HEK293 (cell line): ENCODE data around the gene C1D.

Source experiments
- CTCF ChIA-PET: fragments of 350-600 bp; formaldehyde crosslinking; extraction: SDS; loops from one replicate; lab custom pipeline; 2021; ENCODE audit warnings: antibody characterized with exemption; lab: Yijun Ruan, JAX
- POLR2A ChIA-PET: fragments of 300-600 bp; formaldehyde crosslinking; extraction: SDS; loops from one replicate; lab custom pipeline; 2020; ENCODE audit warnings: antibody characterized with exemption, inconsistent platforms; lab: Yijun Ruan, JAX
- H3K27ac ChIP-seq: fragments of 200-500 bp; sonication (Bioruptor generic); 2 replicates; pipeline ENCODE4 v1.5.1; 2014; ENCODE audit warnings: low read depth, low read length, control low read depth, inconsistent platforms; ENCODE audit errors: extremely low read depth
- H3K36me3 ChIP-seq, 2 experiments: fragments of 200-500 bp in 1 of 2; sonication (Bioruptor generic) in 1 of 2; 1 replicate in 1 of 2; 2 replicates in 1 of 2; pipeline ENCODE4 v1.5.1; 2014 to 2017; ENCODE audit warnings: inconsistent platforms in 2 of 2, low read length in 2 of 2; ENCODE audit not compliant: control insufficient read depth in 2 of 2, insufficient read depth in 1 of 2
- H3K4me1 ChIP-seq: fragments of 200-500 bp; sonication (Bioruptor generic); 2 replicates; pipeline ENCODE4 v1.5.1; 2014; ENCODE audit warnings: mild to moderate bottlenecking, low read length, inconsistent platforms; ENCODE audit not compliant: control insufficient read depth, insufficient read depth
- H3K4me3 ChIP-seq: 2 replicates; pipeline ENCODE4 v1.5.1; 2011; ENCODE audit warnings: low read depth, mild to moderate bottlenecking, control low read depth, low read length, moderate library complexity
- H3K9me3 ChIP-seq: fragments of 200-500 bp; sonication (Bioruptor generic); 2 replicates; pipeline ENCODE4 v1.5.1; 2014; ENCODE audit warnings: low read depth, low read length, inconsistent platforms; ENCODE audit not compliant: control insufficient read depth, insufficient read depth
- GLIS1 ChIP-seq: fragments of 450-650 bp; formaldehyde crosslinking; IDR thresholded peaks from 2 replicates; pipeline ENCODE4 v1.5.1; 2016; ENCODE audit warnings: missing biosample characterization, missing genetic modification characterization
- KLF7 ChIP-seq: fragments of 450-650 bp; formaldehyde crosslinking; IDR thresholded peaks from 2 replicates; pipeline ENCODE4 v1.5.1; 2016; ENCODE audit warnings: missing biosample characterization, missing genetic modification characterization, borderline replicate concordance
- MEIS1 ChIP-seq: sonication (generic); formaldehyde crosslinking; IDR thresholded peaks from 2 replicates; pipeline ENCODE4 v1.8.1; 2022; ENCODE audit warnings: missing genetic modification reagents, mild to moderate bottlenecking, borderline replicate concordance
- PATZ1 ChIP-seq: fragments of 450-650 bp; formaldehyde crosslinking; IDR thresholded peaks from 2 replicates; pipeline ENCODE4 v1.5.1; 2016; ENCODE audit warnings: missing biosample characterization, missing genetic modification characterization
- PRDM10 ChIP-seq: fragments of 450-650 bp; formaldehyde crosslinking; IDR thresholded peaks from 2 replicates; pipeline ENCODE4 v1.5.1; 2016; ENCODE audit warnings: missing biosample characterization, missing genetic modification characterization
- ZFHX2 ChIP-seq: fragments of 450-650 bp; formaldehyde crosslinking; conservative IDR thresholded peaks from 2 replicates; pipeline ENCODE4 v1.5.1; 2016; ENCODE audit warnings: missing biosample characterization, missing genetic modification characterization
- ZNF10 ChIP-seq: fragments of 450-650 bp; formaldehyde crosslinking; IDR thresholded peaks from 2 replicates; pipeline ENCODE4 v1.5.1; 2017; ENCODE audit warnings: missing biosample characterization, missing genetic modification characterization
- ZNF175 ChIP-seq: fragments of 450-650 bp; formaldehyde crosslinking; IDR thresholded peaks from 2 replicates; pipeline ENCODE4 v1.5.1; 2016; ENCODE audit warnings: missing biosample characterization, missing genetic modification characterization
- ZNF2 ChIP-seq: fragments of 450-650 bp; formaldehyde crosslinking; IDR thresholded peaks from 2 replicates; pipeline ENCODE4 v1.5.1; 2016; ENCODE audit warnings: missing biosample characterization, missing genetic modification characterization
- ZNF211 ChIP-seq: fragments of 450-650 bp; formaldehyde crosslinking; IDR thresholded peaks from 2 replicates; pipeline ENCODE4 v1.5.1; 2016; ENCODE audit warnings: low read depth, missing biosample characterization, missing genetic modification characterization
- ZNF26 ChIP-seq: fragments of 450-650 bp; formaldehyde crosslinking; IDR thresholded peaks from 2 replicates; pipeline ENCODE4 v1.5.1; 2016; ENCODE audit warnings: missing biosample characterization, missing genetic modification characterization
- ZNF302 ChIP-seq: fragments of 450-650 bp; formaldehyde crosslinking; IDR thresholded peaks from 2 replicates; pipeline ENCODE4 v1.5.1; 2016; ENCODE audit warnings: missing biosample characterization, missing genetic modification characterization, low read depth
- ZNF335 ChIP-seq: fragments of 450-650 bp; formaldehyde crosslinking; conservative IDR thresholded peaks from 2 replicates; pipeline ENCODE4 v1.5.1; 2016; ENCODE audit warnings: missing biosample characterization, missing genetic modification characterization
- ZNF366 ChIP-seq: fragments of 450-650 bp; formaldehyde crosslinking; conservative IDR thresholded peaks from 2 replicates; pipeline ENCODE4 v1.5.1; 2016; ENCODE audit warnings: missing biosample characterization, missing genetic modification characterization
- ZNF394 ChIP-seq: fragments of 450-650 bp; formaldehyde crosslinking; IDR thresholded peaks from 2 replicates; pipeline ENCODE4 v1.5.1; 2016; ENCODE audit warnings: missing biosample characterization, missing genetic modification characterization, mild to moderate bottlenecking, moderate library complexity, borderline replicate concordance
- ZNF426 ChIP-seq: fragments of 450-650 bp; formaldehyde crosslinking; IDR thresholded peaks from 2 replicates; pipeline ENCODE4 v1.5.1; 2017; ENCODE audit warnings: missing biosample characterization, missing genetic modification characterization, mild to moderate bottlenecking, inconsistent platforms, moderate library complexity
- ZNF548 ChIP-seq: fragments of 450-650 bp; formaldehyde crosslinking; IDR thresholded peaks from 2 replicates; pipeline ENCODE4 v1.5.1; 2016; ENCODE audit warnings: missing biosample characterization, missing genetic modification characterization
- ZNF600 ChIP-seq: fragments of 450-650 bp; formaldehyde crosslinking; IDR thresholded peaks from 2 replicates; pipeline ENCODE4 v1.5.1; 2016; ENCODE audit warnings: missing biosample characterization, missing genetic modification characterization
- ZNF629 ChIP-seq: fragments of 450-650 bp; formaldehyde crosslinking; IDR thresholded peaks from 2 replicates; pipeline ENCODE4 v1.5.1; 2017; ENCODE audit warnings: missing biosample characterization, missing genetic modification characterization
- ZSCAN16 ChIP-seq: fragments of 450-650 bp; formaldehyde crosslinking; IDR thresholded peaks from 2 replicates; pipeline ENCODE4 v1.5.1; 2016; ENCODE audit warnings: missing biosample characterization, missing genetic modification characterization
- ZXDB ChIP-seq: fragments of 450-650 bp; formaldehyde crosslinking; IDR thresholded peaks from 2 replicates; pipeline ENCODE4 v1.5.1; 2016; ENCODE audit warnings: missing biosample characterization, missing genetic modification characterization
- TF ChIP-seq, protein P1 (sequence below): fragments of 450-650 bp; formaldehyde crosslinking; IDR thresholded peaks from 2 replicates; pipeline ENCODE4 v1.5.1; 2017; ENCODE audit warnings: missing biosample characterization, missing genetic modification characterization
- TF ChIP-seq, protein P2 (sequence below): fragments of 450-650 bp; formaldehyde crosslinking; conservative IDR thresholded peaks from 2 replicates; pipeline ENCODE4 v1.5.1; 2016; ENCODE audit warnings: low read depth, missing biosample characterization, missing genetic modification characterization

The C1D gene, protein sequence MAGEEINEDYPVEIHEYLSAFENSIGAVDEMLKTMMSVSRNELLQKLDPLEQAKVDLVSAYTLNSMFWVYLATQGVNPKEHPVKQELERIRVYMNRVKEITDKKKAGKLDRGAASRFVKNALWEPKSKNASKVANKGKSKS

GRCh38 chr2:68062680-68063387 lies at the start of gene C1D:
TSS of gene C1D (minus strand) at chr2:68063004. CDS start at chr2:68047310, 15,694 bp downstream.
- H3K27ac ChIP-seq: peak within 1 kb of the TSS; percentile 66
- H3K9me3 ChIP-seq: no peaks in the 10 kb centered on the region
- peaks cover 3% of the 10 kb centered on the region; the same call in 1 of the 2 replicates for H3K4me1 ChIP-seq
- ChIA-PET POLR2A (interaction anchor here (0.6 to 1.6 kb wide), 6 partner anchors 9 to 1627 kb away, joined by 3 to 6 read pairs (median 4); no protein-coding TSS in a partner anchor), CTCF (interaction anchor here (0.6 to 1.1 kb wide), 7 partner anchors 9 to 1628 kb away, joined by 3 read pairs; no protein-coding TSS in a partner anchor)
- no peaks in the 10 kb centered on the region for H3K36me3 ChIP-seq
- H3K4me3 ChIP-seq: peak within 1 kb of the TSS; percentile 58
- TF ChIP-seq ZNF2: 0 out of 2 replicates have a peak, but pooled peaks have one; percentile 37
- no peak for TF ChIP-seq MEIS1 (CRISPR knock-in tag)
- TF ChIP-seq PATZ1: peak; percentile 64
- TF ChIP-seq ZNF366: 0 out of 2 replicates have a peak, but pooled peaks have one; percentile 12
- peak; percentile 55 for TF ChIP-seq ZFHX2 (tag by site-specific recombination)
- TF ChIP-seq ZNF335 (tag by site-specific recombination): peak; percentile 81
- 0 out of 2 replicates have a peak, but pooled peaks have one; percentile 42 for TF ChIP-seq PRDM10 (tag by site-specific recombination)
- TF ChIP-seq ZNF302: no peak
- no peak for TF ChIP-seq ZNF175 (tag by site-specific recombination)
- TF ChIP-seq ZXDB (tag by site-specific recombination): peak; percentile 51; the same call in 1 of the 2 replicates
- no peak for TF ChIP-seq ZNF10 (tag by site-specific recombination)
- no peak for TF ChIP-seq ZSCAN16 (tag by site-specific recombination)
- TF ChIP-seq ZNF26 (tag by site-specific recombination): no peak
- TF ChIP-seq ZNF629 (tag by site-specific recombination): peak; percentile 94
- peak; percentile 29; the same call in 1 of the 2 replicates for TF ChIP-seq ZNF394 (tag by site-specific recombination)
- peak; percentile 24; the same call in 1 of the 2 replicates for TF ChIP-seq GLIS1
- no peak for TF ChIP-seq ZNF548
- no peak for TF ChIP-seq KLF7 (tag by site-specific recombination)
- TF ChIP-seq, protein P1, sequence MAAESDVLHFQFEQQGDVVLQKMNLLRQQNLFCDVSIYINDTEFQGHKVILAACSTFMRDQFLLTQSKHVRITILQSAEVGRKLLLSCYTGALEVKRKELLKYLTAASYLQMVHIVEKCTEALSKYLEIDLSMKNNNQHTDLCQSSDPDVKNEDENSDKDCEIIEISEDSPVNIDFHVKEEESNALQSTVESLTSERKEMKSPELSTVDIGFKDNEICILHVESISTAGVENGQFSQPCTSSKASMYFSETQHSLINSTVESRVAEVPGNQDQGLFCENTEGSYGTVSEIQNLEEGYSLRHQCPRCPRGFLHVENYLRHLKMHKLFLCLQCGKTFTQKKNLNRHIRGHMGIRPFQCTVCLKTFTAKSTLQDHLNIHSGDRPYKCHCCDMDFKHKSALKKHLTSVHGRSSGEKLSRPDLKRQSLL: no peak
- TF ChIP-seq ZNF211 (tag by site-specific recombination): no peak
- TF ChIP-seq, protein P2, sequence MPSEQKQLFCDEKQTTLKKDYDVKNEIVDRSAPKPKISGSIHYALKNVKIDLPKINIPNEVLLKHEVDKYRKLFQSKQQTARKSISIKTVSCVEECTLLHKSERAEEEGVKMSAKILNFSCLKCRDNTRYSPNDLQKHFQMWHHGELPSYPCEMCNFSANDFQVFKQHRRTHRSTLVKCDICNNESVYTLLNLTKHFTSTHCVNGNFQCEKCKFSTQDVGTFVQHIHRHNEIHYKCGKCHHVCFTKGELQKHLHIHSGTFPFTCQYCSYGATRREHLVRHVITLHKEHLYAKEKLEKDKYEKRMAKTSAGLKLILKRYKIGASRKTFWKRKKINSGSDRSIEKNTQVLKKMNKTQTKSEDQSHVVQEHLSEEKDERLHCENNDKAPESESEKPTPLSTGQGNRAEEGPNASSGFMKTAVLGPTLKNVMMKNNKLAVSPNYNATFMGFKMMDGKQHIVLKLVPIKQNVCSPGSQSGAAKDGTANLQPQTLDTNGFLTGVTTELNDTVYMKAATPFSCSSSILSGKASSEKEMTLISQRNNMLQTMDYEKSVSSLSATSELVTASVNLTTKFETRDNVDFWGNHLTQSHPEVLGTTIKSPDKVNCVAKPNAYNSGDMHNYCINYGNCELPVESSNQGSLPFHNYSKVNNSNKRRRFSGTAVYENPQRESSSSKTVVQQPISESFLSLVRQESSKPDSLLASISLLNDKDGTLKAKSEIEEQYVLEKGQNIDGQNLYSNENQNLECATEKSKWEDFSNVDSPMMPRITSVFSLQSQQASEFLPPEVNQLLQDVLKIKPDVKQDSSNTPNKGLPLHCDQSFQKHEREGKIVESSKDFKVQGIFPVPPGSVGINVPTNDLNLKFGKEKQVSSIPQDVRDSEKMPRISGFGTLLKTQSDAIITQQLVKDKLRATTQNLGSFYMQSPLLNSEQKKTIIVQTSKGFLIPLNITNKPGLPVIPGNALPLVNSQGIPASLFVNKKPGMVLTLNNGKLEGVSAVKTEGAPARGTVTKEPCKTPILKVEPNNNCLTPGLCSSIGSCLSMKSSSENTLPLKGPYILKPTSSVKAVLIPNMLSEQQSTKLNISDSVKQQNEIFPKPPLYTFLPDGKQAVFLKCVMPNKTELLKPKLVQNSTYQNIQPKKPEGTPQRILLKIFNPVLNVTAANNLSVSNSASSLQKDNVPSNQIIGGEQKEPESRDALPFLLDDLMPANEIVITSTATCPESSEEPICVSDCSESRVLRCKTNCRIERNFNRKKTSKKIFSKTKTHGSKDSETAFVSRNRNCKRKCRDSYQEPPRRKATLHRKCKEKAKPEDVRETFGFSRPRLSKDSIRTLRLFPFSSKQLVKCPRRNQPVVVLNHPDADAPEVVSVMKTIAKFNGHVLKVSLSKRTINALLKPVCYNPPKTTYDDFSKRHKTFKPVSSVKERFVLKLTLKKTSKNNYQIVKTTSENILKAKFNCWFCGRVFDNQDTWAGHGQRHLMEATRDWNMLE (tag by site-specific recombination): peak; percentile 62; the same call in 1 of the 2 replicates
- 0 out of 2 replicates have a peak, but pooled peaks have one; percentile 27 for TF ChIP-seq ZNF600
- TF ChIP-seq ZNF426 (tag by site-specific recombination): no peak
